RWPE2 (cell line): ENCODE results near the gene INTS14.

ENCODE experiments used
- ATAC-seq: fragments of 200-7000 bp; cut with Tn5 transposase; 3 replicates; pipeline ENCODE4 v1.9.1; 2021; ENCODE audit warnings: low read depth
- DNase-seq: peaks from one replicate; pipeline ENCODE4 v3.0.0-alpha.2; 2020; ENCODE audit warnings: low spot score
- H3K27ac ChIP-seq: fragments of 450-650 bp; 2 replicates; pipeline ENCODE4 v1.5.1; 2017; ENCODE audit warnings: mild to moderate bottlenecking; ENCODE audit not compliant: poor library complexity, severe bottlenecking
- H3K27me3 ChIP-seq: fragments of 250-450 bp; sonication (Bioruptor Pico); 2 replicates; pipeline ENCODE4 v1.5.1; 2021; ENCODE audit warnings: mild to moderate bottlenecking, moderate library complexity; ENCODE audit not compliant: insufficient read depth, poor library complexity, severe bottlenecking
- H3K36me3 ChIP-seq: fragments of 250-450 bp; sonication (Bioruptor Pico); 2 replicates; pipeline ENCODE4 v1.5.1; 2020; ENCODE audit warnings: low read depth, mild to moderate bottlenecking, moderate library complexity
- H3K4me1 ChIP-seq: fragments of 250-450 bp; sonication (Bioruptor Pico); 2 replicates; pipeline ENCODE4 v1.5.1; 2021; ENCODE audit warnings: mild to moderate bottlenecking, moderate library complexity; ENCODE audit not compliant: insufficient read depth, poor library complexity, severe bottlenecking
- H3K4me3 ChIP-seq: fragments of 250-450 bp; sonication (Bioruptor Pico); 2 replicates; pipeline ENCODE4 v1.5.1; 2021; ENCODE audit warnings: mild to moderate bottlenecking, moderate library complexity; ENCODE audit not compliant: severe bottlenecking
- H3K9me3 ChIP-seq: fragments of 250-450 bp; sonication (Bioruptor Pico); 2 replicates; pipeline ENCODE4 v1.5.1; 2021; ENCODE audit warnings: mild to moderate bottlenecking, moderate library complexity; ENCODE audit not compliant: severe bottlenecking
- TF ChIP-seq, protein P1 (sequence below): fragments of 450-650 bp; IDR thresholded peaks from one replicate; pipeline ENCODE4 v1.5.1; 2017; ENCODE audit warnings: mild to moderate bottlenecking, moderate library complexity; ENCODE audit not compliant: poor library complexity, severe bottlenecking

INTS14 gene

GRCh38 chr15:65578904-65579728 lies 31.8 kb downstream of the INTS14 start:
- Histone ChIP-seq H3K36me3 (peaks cover 84% of the 10 kb centered on the region), H3K4me3 (no peak overlapping the region), H3K27ac (no peak overlapping the region), H3K27me3 (no peaks in the 10 kb centered on the region), H3K4me1 (no peaks in the 10 kb centered on the region), H3K9me3 (no peaks in the 10 kb centered on the region)
- TF ChIP-seq, protein P1, sequence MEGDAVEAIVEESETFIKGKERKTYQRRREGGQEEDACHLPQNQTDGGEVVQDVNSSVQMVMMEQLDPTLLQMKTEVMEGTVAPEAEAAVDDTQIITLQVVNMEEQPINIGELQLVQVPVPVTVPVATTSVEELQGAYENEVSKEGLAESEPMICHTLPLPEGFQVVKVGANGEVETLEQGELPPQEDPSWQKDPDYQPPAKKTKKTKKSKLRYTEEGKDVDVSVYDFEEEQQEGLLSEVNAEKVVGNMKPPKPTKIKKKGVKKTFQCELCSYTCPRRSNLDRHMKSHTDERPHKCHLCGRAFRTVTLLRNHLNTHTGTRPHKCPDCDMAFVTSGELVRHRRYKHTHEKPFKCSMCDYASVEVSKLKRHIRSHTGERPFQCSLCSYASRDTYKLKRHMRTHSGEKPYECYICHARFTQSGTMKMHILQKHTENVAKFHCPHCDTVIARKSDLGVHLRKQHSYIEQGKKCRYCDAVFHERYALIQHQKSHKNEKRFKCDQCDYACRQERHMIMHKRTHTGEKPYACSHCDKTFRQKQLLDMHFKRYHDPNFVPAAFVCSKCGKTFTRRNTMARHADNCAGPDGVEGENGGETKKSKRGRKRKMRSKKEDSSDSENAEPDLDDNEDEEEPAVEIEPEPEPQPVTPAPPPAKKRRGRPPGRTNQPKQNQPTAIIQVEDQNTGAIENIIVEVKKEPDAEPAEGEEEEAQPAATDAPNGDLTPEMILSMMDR = no peak
- ATAC-seq (no peak), DNase-seq (no peak)

- no peaks in the 10 kb centered on the region for H3K4me1 ChIP-seq
- H3K4me3 ChIP-seq = no peak overlapping the region
- H3K36me3 ChIP-seq = peaks cover 81% of the 10 kb centered on the region
- ATAC-seq (no peak), DNase-seq (no peak)
- TF ChIP-seq, protein P1 = no peak
- peak overlapping the region; percentile 7 for H3K27ac ChIP-seq
- H3K9me3 ChIP-seq = no peaks in the 10 kb centered on the region
- no peaks in the 10 kb centered on the region for H3K27me3 ChIP-seq
Measured at GRCh38 chr15:65577129-65577996, 33.6 kb downstream of the INTS14 start.

GRCh38 chr15:65576664-65577063 lies 34.3 kb downstream of the INTS14 start:
- Histone ChIP-seq H3K36me3 (peaks cover 81% of the 10 kb centered on the region), H3K4me3 (no peak overlapping the region), H3K27me3 (no peaks in the 10 kb centered on the region), H3K9me3 (no peaks in the 10 kb centered on the region), H3K27ac (peak overlapping the region; percentile 7), H3K4me1 (no peaks in the 10 kb centered on the region)
- TF ChIP-seq, protein P1 = no peak
- ATAC-seq = peak; percentile 55
- no peak for DNase-seq

DNA sequence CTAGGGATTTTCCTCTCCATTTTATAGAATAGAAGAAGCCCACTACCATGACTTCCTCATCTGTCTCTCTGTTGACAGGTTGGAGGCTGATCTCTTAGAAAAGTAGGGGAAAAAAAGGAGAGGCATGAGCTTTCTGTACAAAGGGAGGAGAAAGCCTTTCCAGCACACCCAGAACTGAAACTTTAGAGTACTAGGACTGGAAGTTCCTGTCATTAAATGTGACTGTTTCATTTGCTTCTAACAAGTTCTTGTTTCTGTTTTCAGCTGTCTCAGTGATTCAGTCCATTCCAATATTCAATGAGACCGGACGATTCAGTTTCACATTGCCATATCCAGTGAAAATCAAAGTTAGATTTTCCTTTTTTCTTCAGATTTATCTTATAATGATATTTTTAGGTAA lies 39.0 kb downstream of the INTS14 start:
- H3K9me3 ChIP-seq = no peaks in the 10 kb centered on the region
- H3K36me3 ChIP-seq = peaks cover 84% of the 10 kb centered on the region
- TF ChIP-seq, protein P1 = no peak
- no peak overlapping the region for H3K4me3 ChIP-seq
- no peaks in the 10 kb centered on the region for H3K4me1 ChIP-seq
- no peaks in the 10 kb centered on the region for H3K27me3 ChIP-seq
- DNase-seq (no peak), ATAC-seq (no peak)
- no peak overlapping the region for H3K27ac ChIP-seq
